Kidney tubule cell (primary cell): Measurements from ENCODE around the gene DOHH.
A peak's percentile ranks its signal among the peaks of the same experiment; 100 is the strongest.

Experiments used
- DNase-seq: peaks from one replicate; pipeline ENCODE4 v3.0.0-alpha.2; 2018; ENCODE audit warnings: low spot score

DOHH gene

GRCh38 chr19:3478409-3479176, 21.9 kb downstream of the DOHH start:
- DNase-seq: no peak

GRCh38 chr19:3477951-3478350, 22.5 kb downstream of the DOHH start:
- DNase-seq: no peak

DNA sequence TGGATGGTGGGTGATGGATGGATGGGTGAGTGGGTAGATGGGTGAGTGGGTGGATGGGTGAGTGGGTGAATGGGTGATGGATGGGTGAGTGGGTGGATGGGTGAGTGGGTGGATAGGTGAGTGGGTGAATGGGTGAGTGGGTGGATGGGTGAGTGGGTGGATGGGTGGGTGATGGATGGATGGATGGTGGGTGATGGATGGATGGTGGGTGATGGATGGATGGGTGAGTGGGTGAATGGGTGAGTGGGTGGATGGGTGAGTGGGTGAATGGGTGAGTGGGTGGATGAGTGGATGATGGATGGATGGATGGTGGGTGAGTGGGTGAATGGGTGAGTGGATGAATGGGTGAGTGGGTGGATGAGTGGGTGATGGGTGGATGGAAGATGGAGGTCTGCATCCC, 23.0 kb downstream of the DOHH start:
- DNase-seq: no peak

GRCh38 chr19:3476830-3477229, 23.6 kb downstream of the DOHH start:
- DNase-seq: no peak

- no peak for DNase-seq
Measured at GRCh38 chr19:3475449-3475848, 25.0 kb downstream of the DOHH start.

GRCh38 chr19:3474614-3475013, 25.9 kb downstream of the DOHH start:
- DNase-seq: no peak

DNA sequence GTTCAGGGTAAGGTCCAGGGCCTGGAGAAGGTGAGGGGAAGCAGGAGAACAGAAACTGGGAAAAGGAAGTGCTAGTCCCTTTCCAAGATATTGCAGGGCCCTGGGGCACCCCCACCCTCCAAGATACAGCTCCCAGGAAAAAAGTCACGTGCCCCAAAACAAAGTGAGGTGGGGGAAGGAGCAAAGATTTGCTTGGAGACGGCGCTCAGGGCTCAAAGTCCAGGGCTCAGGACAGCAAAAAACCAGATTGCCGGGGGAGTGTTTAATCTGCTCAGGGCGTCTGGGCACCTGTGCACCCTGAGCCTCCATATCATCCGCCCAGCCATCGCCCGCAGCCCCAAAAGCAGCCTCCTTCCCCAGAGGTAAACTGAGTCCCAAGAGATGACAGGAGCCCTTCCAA, 26.5 kb downstream of the DOHH start:
- no peak for DNase-seq

DNA sequence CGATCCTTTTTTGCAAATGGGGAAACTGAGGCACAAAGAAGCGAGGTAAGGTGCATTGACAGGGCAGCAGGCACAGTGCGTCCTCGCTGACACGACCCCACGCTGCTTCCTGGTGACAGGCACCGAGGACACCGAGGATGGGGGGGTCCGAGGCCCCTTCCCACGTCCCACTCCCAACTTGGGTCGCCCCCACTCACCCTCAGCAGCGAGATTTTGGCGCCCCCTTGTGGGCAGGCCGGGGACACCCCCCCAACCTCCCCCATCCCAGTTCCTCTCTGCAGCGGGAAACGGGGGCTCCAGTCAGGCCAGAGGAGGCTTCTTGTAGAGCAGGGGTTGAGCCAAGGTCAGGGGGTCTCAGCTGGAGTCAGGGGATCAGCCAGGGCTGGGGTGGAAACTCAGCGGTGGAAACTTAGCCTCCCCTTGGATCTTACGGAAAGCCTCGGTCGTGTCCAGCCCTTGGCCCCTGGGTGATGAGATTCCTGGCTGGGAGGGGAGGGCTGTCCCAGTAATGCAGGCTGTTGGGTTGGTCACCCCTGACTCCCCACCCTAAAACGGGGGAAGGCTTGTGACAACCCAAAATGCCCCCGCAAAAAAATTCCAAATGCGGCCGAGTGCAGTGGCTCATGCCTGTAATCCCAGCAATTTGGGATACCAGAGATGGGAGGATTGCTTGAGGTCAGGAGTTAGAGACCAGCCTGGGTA, 28.4 kb downstream of the DOHH start:
- DNase-seq: peak; percentile 11

GRCh38 chr19:3470500-3471128, 29.9 kb downstream of the DOHH start:
- DNase-seq: no peak

DNA sequence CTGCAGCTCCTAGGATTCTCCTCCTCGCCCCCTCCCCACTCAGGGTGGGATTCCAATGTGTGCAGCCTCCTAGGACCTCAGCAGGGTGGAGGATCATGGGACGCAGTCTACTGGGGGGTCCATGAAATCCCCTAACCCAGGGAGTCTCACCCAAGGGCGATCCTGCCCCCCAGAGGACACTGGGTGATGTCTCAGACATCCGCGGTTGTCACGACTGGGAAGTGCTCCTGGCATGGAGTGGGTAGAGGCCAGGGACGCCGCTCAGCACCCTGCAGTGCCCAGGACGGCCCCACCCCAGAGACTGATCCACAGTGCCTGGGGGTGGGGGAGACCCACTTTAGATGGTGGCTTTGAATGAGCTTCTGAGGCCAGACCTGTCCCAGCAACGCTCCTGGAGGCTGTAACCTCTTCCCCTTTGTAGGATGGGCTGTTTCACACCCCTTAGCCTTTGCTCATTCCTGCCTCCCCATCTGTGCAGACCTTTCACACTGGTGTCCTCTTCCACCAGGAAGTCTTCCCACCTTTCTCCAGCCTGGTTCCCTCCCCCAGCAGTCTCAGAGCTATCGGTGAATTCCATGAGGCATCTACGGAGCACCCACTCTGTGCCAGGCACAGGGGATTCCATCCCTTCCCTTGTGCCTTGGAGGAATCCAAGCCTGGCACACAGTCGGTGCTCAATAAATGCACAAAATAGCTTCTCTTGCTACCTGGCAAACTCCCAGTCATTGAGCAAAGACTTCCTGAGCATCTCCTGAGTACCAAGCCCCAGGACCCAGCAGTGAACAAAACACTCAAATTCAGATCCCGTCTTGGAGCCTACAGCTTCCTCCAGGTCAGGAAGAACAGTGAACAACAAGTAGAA, 30.6 kb downstream of the DOHH start:
- DNase-seq: no peak

DNA sequence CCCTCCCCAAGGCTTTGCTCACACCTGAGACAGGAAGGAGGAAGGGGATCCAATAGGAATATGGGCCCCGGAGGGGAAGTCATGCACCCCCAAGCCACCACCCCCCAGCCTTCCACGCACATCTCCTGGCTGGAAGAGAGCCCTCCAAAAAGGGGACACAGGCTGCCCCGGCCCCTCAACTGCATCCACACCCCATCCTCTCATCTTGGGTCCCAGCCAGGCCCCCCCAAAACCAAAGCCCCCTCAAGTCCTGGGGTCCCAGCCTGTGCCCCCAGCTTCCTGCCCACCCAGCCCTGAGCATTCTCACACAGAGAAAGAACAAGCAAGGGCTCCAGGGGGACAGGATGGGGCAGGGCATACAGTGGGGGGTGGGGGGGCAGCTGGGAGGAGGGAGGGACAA, 32.3 kb downstream of the DOHH start:
- no peak for DNase-seq

DNA sequence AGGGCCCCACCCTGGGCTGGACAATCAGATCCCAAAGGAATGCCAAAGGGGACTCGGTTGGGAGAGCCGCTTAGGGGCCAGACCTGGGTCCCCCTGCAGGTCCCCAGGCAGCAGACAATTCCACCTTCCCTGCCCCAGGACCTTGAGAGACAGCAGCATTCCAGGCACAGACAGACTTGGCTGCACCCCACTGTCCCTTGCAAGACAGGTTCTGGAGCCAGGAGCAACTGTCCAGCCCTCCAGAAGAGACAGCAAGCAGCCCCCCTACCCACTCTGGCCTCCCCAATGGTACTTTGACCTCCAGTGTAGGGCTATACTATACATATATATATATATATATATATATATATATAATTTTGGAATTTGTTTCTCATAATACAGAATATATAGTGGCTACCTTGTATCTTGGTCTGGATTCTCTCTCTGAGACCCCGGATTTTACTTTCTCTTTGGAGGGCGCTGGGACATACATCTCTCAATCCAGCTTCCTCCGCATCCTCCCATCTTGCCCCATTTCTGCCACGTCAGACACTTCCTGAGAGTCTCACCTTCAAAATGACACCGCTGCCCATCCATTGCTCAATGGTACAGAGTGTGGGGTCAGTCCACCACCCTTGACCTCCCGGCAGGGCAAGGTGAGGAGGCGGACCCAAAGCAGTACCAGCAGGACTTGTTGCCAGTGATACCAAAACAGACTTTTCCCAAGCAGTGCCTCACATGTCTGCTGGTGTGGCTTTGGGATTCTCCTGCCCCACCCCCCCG, 32.9 kb downstream of the DOHH start:
- DNase-seq: no peak

GRCh38 chr19:3466635-3467034, 33.8 kb downstream of the DOHH start:
- no peak for DNase-seq

- DNase-seq: no peak
Measured at GRCh38 chr19:3465552-3465951, 34.9 kb downstream of the DOHH start.

- no peak for DNase-seq
Measured at GRCh38 chr19:3464587-3465235, 35.8 kb downstream of the DOHH start.

DNA sequence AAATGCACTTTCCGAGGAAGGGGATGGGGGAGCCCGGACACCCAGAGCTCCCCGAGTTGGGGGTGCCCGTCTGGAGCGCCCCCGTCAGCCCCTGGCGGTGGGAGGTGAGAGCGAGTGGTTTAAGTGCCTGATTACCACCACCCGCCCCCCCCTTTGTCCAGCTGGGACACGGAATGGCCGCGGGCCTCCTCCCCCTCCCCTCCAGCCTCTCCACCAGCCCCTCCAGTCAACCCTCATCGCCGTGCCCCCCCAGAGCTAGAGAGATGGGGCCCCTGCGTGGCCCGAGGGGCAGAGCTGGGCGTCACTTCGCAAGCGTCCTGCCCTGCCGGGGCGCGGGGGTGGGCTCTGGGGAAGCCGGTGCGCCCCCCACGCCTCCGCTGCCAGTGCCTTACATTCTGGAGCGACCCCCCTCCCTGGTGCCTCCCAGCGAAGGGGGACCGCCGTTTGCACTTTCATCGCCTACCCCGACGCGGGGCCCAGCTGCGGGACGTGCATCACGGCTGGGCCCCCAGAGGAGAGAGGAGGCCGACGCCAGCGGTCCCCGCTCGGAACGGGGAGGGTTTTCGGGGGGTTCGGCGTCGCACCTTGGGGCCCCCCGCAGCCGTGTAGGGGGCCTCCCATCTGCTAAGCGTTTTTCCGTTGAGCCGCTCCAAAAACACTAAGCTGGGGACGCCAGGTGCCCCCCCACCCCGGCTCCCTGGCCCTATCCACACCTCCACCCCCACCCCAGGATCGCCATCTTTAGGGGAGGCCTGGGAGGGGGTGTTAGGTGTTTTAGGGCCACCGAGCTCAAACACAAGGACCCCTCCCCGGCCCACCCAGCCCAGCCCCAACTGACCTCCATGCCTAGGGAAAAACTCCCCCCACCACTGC, 36.5 kb downstream of the DOHH start:
- no peak for DNase-seq

DNA sequence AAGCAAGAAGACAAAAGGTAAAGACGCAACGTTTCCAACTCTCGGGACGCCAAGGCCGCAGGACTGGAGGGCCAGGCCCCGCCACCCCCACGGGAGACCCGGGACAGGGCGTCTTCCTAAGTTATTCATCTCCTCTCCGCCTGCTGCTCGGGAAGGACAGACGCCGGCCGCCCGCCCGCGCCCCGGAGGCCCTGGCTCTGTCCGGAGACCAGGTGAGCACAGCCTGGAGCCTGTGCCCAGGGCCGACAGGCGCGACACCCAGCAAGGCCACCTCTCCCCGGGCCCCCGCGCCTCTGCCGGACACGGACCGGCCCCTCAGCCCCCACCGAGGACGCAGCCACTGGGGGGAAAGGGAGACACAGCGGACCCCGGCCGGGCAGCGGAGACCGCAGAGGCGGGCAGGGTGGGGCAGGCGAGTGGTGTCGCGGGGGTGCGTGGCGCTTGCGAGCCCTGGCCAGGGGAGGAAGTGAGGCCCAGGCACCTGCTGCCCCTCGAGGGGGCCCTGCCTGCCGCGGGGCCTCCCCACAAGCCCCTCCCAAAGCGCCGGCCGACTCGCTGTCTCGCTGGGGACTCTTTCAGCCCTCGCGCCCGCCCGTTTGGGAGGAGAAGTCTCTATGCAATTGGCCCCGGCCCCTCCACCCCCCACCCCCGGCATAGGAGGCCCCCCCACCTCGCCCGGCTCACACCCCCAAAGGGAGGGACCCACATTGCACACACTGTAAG, 37.3 kb downstream of the DOHH start:
- DNase-seq: no peak

- DNase-seq: no peak
Measured at GRCh38 chr19:3459965-3460582, 40.4 kb downstream of the DOHH start.
